H1 (cell line): ENCODE measurements around the gene DLK1. TPM values are rescaled to one million over a fixed set of nuclear protein-coding genes. Genes with fewer than 3 reads are reported as not detected.

Source experiments
- CTCF ChIA-PET: fragments of 300-600 bp; sonication (Branson Sonifier 250); formaldehyde crosslinking; loops from one replicate; lab custom pipeline; 2021; ENCODE audit not compliant: partially characterized antibody; lab: Charles Lee
- POLR2A ChIA-PET: fragments of 300-600 bp; sonication (Branson Sonifier 250); formaldehyde crosslinking; loops from one replicate; lab custom pipeline; 2021; ENCODE audit warnings: inconsistent platforms; ENCODE audit not compliant: partially characterized antibody; lab: Charles Lee
- DNase-seq, 2 experiments: peaks; one replicate each; pipeline versions ENCODE4 v3.0.0 to v3.0.0-alpha.2; 2010 to 2022; ENCODE audit warnings: low spot score in 2 of 2, low read depth in 1 of 2, mixed read lengths in 1 of 2
- FAIRE-seq: peaks from 2 replicates; lab custom pipeline; 2011; peaks lifted over from hg19 to GRCh38; lab: Jason Lieb, UNC
- H2AFZ ChIP-seq: 2 replicates; pipeline ENCODE4 v1.8.1; 2012; ENCODE audit warnings: low read length, inconsistent platforms
- H2AK5ac ChIP-seq: 2 replicates; pipeline ENCODE4 v1.6.1; 2013; ENCODE audit warnings: low read depth, low read length
- H2BK120ac ChIP-seq: replicated peaks from 2 replicates; pipeline ENCODE3; 2013; ENCODE audit warnings: low read depth, low read length, inconsistent platforms
- H2BK12ac ChIP-seq: 2 replicates; pipeline ENCODE4 v1.6.1; 2013; ENCODE audit warnings: low read depth, low read length
- H2BK15ac ChIP-seq: 2 replicates; pipeline ENCODE4 v1.6.1; 2013; ENCODE audit warnings: low read length
- H2BK20ac ChIP-seq: 2 replicates; pipeline ENCODE4 v1.6.1; 2013; ENCODE audit warnings: low read length
- H2BK5ac ChIP-seq: 2 replicates; pipeline ENCODE4 v1.6.1; 2013; ENCODE audit warnings: low read depth, low read length
- H3K14ac ChIP-seq: 2 replicates; pipeline ENCODE4 v1.6.1; 2013; ENCODE audit warnings: inconsistent platforms; ENCODE audit not compliant: insufficient read length
- H3K18ac ChIP-seq: 2 replicates; pipeline ENCODE4 v1.6.1; 2013; ENCODE audit warnings: low read length; ENCODE audit errors: extremely low read depth
- H3K23ac ChIP-seq: 2 replicates; pipeline ENCODE4 v1.6.1; 2013; ENCODE audit warnings: inconsistent platforms; ENCODE audit not compliant: insufficient read length
- H3K23me2 ChIP-seq: 2 replicates; pipeline ENCODE4 v1.6.1; 2013; ENCODE audit warnings: low read depth, low read length
- H3K27ac ChIP-seq: 2 replicates; pipeline ENCODE4 v1.6.1; 2011; ENCODE audit warnings: low read depth, low read length, inconsistent platforms
- H3K27me3 ChIP-seq, 4 experiments: replicated peaks in 1 of 4; 1 replicate in 1 of 4; 2 replicates in 3 of 4; pipeline versions ENCODE4 v1.6.1 to v1.8.1; 2011 to 2013; ENCODE audit warnings: low read length in 3 of 4, mild to moderate bottlenecking in 3 of 4, inconsistent platforms in 2 of 4, mixed read lengths in 2 of 4, moderate library complexity in 1 of 4; ENCODE audit not compliant: control insufficient read depth in 3 of 4, insufficient read depth in 3 of 4; ENCODE audit errors: extremely low read depth in 1 of 4
- H3K36me3 ChIP-seq, 4 experiments: 2 replicates each; pipeline versions ENCODE4 v1.6.1 to v1.8.1; 2011 to 2013; ENCODE audit warnings: mild to moderate bottlenecking in 4 of 4, low read length in 3 of 4, moderate library complexity in 2 of 4, control low read depth in 1 of 4, inconsistent platforms in 1 of 4; ENCODE audit not compliant: insufficient read depth in 4 of 4, control insufficient read depth in 2 of 4
- H3K4ac ChIP-seq: replicated peaks from 2 replicates; pipeline ENCODE3; 2013; ENCODE audit warnings: low read length, low read depth, mixed read lengths, inconsistent platforms; ENCODE audit not compliant: insufficient read length
- H3K4me1 ChIP-seq, 4 experiments: replicated peaks in 1 of 4; 1 replicate in 1 of 4; 2 replicates in 3 of 4; pipeline versions ENCODE4 v1.6.1 to v1.8.1; 2011 to 2013; ENCODE audit warnings: low read length in 3 of 4, inconsistent platforms in 2 of 4, mixed read lengths in 1 of 4; ENCODE audit not compliant: insufficient read depth in 4 of 4, control insufficient read depth in 3 of 4
- H3K4me2 ChIP-seq, 2 experiments: 2 replicates each; pipeline versions ENCODE4 v1.6.1 to v1.8.1; 2011 to 2013; ENCODE audit warnings: low read depth in 2 of 2, low read length in 2 of 2, control low read depth in 1 of 2, inconsistent platforms in 1 of 2, mild to moderate bottlenecking in 1 of 2; ENCODE audit not compliant: insufficient read depth in 1 of 2
- H3K4me3 ChIP-seq, 4 experiments: fragments of 200-600, 300-600 bp in 1 of 4; sonication (generic), shearing (Covaris generic), sonication (Bioruptor Twin) in 1 of 4; 2 replicates each; pipeline versions ENCODE4 v1.5.1 to v1.8.1; 2011 to 2016; ENCODE audit warnings: low read length in 4 of 4, low read depth in 3 of 4, control low read depth in 2 of 4, inconsistent platforms in 2 of 4, mild to moderate bottlenecking in 2 of 4, mixed read lengths in 1 of 4, moderate library complexity in 1 of 4; ENCODE audit not compliant: insufficient read depth in 2 of 4; ENCODE audit errors: extremely low read depth in 1 of 4
- H3K56ac ChIP-seq: replicated peaks from 2 replicates; pipeline ENCODE3; 2013; ENCODE audit warnings: low read depth, mild to moderate bottlenecking, mixed read lengths, low read length, inconsistent platforms; ENCODE audit not compliant: insufficient read length
- H3K79me1 ChIP-seq: 2 replicates; pipeline ENCODE4 v1.6.1; 2013; ENCODE audit warnings: low read depth, low read length, control low read depth
- H3K79me2 ChIP-seq, 2 experiments: 2 replicates each; pipeline versions ENCODE4 v1.6.1 to v1.8.1; 2012 to 2013; ENCODE audit warnings: low read length in 2 of 2, mild to moderate bottlenecking in 2 of 2, inconsistent platforms in 1 of 2; ENCODE audit not compliant: insufficient read depth in 2 of 2, control insufficient read depth in 1 of 2
- H3K9ac ChIP-seq, 4 experiments: replicated peaks in 1 of 4; 1 replicate in 1 of 4; 2 replicates in 3 of 4; pipeline versions ENCODE4 v1.6.1 to v1.8.1; 2011 to 2013; ENCODE audit warnings: low read depth in 3 of 4, low read length in 3 of 4, control low read depth in 2 of 4, mild to moderate bottlenecking in 2 of 4, moderate library complexity in 2 of 4, inconsistent platforms in 1 of 4; ENCODE audit errors: extremely low read depth in 1 of 4
- H3K9me3 ChIP-seq, 2 experiments: 2 replicates each; pipeline versions ENCODE4 v1.6.1 to v1.8.1; 2012 to 2013; ENCODE audit warnings: mild to moderate bottlenecking in 2 of 2, moderate library complexity in 2 of 2, control low read depth in 1 of 2, inconsistent platforms in 1 of 2, low read depth in 1 of 2, low read length in 1 of 2, mixed read lengths in 1 of 2; ENCODE audit not compliant: insufficient read depth in 2 of 2
- H4K20me1 ChIP-seq, 2 experiments: replicated peaks in 1 of 2; 2 replicates each; pipeline versions ENCODE3 to v1.8.1; 2011 to 2013; ENCODE audit warnings: inconsistent platforms in 2 of 2, low read length in 2 of 2, mild to moderate bottlenecking in 1 of 2; ENCODE audit not compliant: insufficient read depth in 2 of 2, control insufficient read depth in 1 of 2
- H4K5ac ChIP-seq: 2 replicates; pipeline ENCODE4 v1.6.1; 2013; ENCODE audit warnings: low read length, low read depth, mixed read lengths, inconsistent platforms; ENCODE audit not compliant: insufficient read length
- H4K8ac ChIP-seq: 2 replicates; pipeline ENCODE4 v1.8.0; 2013; ENCODE audit warnings: mild to moderate bottlenecking, moderate library complexity, low read length, inconsistent platforms; ENCODE audit not compliant: insufficient read depth; ENCODE audit errors: extremely low read depth
- H4K91ac ChIP-seq: replicated peaks from 2 replicates; pipeline ENCODE3; 2013; ENCODE audit warnings: low read length, mixed read lengths, inconsistent platforms; ENCODE audit not compliant: insufficient read length
- BCL11A ChIP-seq, 2 experiments: IDR thresholded peaks; one replicate each; pipeline ENCODE4 v1.6.1; 2011; ENCODE audit warnings: low read depth in 2 of 2, low read length in 2 of 2, mild to moderate bottlenecking in 2 of 2
- CBX8 ChIP-seq: fragments of 300-800, 300-1000 bp; sonication (generic); IDR thresholded peaks from 2 replicates; pipeline ENCODE4 v1.7.1; 2016; ENCODE audit warnings: low read depth, low read length, borderline replicate concordance
- EP300 ChIP-seq, 2 experiments: IDR thresholded peaks; 1 replicate in 1 of 2; 2 replicates in 1 of 2; pipeline ENCODE4 v1.6.1; 2011 to 2012; ENCODE audit warnings: low read depth in 2 of 2, low read length in 2 of 2, mild to moderate bottlenecking in 2 of 2, borderline replicate concordance in 1 of 2, inconsistent platforms in 1 of 2, moderate library complexity in 1 of 2
- SAP30 ChIP-seq: fragments of 300-600 bp; sonication (generic); IDR thresholded peaks from 2 replicates; pipeline ENCODE4 v1.7.1; 2012; ENCODE audit warnings: low read length, moderate library complexity, mild to moderate bottlenecking, inconsistent platforms; ENCODE audit not compliant: insufficient read depth, insufficient replicate concordance
- TBP ChIP-seq: IDR thresholded peaks from 2 replicates; pipeline ENCODE4 v1.6.1; 2011; ENCODE audit warnings: low read depth, low read length, improper control_type of control experiment
- WGBS, 2 experiments: shearing (Covaris generic) in 1 of 2; methylation state at CpG; one replicate each; pipeline versions ENCODE4 v1.1.6 to v1.1.7; 2013 to 2015; ENCODE audit warnings: low lambda C conversion rate in 2 of 2, mixed read lengths in 2 of 2, inconsistent platforms in 1 of 2, low coverage in 1 of 2, missing lambda C conversion rate in 1 of 2; ENCODE audit not compliant: insufficient replicate concordance in 2 of 2, insufficient coverage in 1 of 2, insufficient read length in 1 of 2; ENCODE audit errors: extremely low coverage in 1 of 2, missing lambda C conversion rate in 1 of 2; 5-methylcytosine and 5-hydroxymethylcytosine counted together
- polyA plus RNA-seq, 7 experiments: library from polyadenylated mRNA; depleted of rRNA in 3 of 7; stranded (reverse) in 5 of 7; unstranded in 2 of 7; fragments of >200 nt in 5 of 7; fragments of 200-250 nt in 2 of 7; gene quantifications; 1 replicate in 5 of 7; 2 replicates in 1 of 7; 4 replicates in 1 of 7; pipeline versions ENCODE4 v1.2.1 to v1.2.3, GENCODE V29; 2011 to 2013; ENCODE audit warnings: missing spikeins in 2 of 7, mixed read lengths in 2 of 7
- total RNA-seq: library from RNA; stranded (reverse); fragmentation: NEBNext Ultra II Directional; extraction: Animal tissue kit (Norgen Biotek cat#: 25700); gene quantifications from 2 replicates; pipeline ENCODE4 v1.2.1, GENCODE V29; 2021

Gene DLK1
- total and polyA plus RNA-seq, 2 of the 8 experiments (the other 6 are each of a cell fraction or from before 2014, with no cell fraction given) = 1.3 to 2.4 TPM

DNA sequence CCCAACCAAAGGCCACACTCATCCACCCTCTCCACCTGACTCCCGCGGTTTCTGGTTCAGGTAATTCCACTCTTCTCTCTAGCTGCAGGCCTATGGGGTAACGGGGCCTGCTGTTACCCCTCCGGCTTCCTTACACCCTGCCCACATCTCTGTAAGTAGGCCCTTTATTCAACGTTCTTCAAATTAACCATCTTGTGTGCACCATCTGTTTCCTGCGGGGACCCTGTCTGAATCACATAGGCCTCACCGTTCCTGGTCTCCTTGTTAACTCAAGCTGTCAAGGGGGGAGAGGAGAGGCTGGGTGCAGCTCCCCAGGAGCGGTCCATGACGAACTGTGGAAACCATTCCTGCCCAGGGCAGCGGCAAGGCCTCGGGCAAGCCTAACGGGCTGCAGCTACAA, 9.3 kb upstream of the DLK1 start:
- Histone ChIP-seq H3K18ac (no peak overlapping the region), H2BK20ac (no peak overlapping the region), H2BK12ac (no peak overlapping the region), H3K79me2 (no peaks in the 10 kb centered on the region), H3K23ac (no peak overlapping the region), H4K91ac (no peak overlapping the region), H3K27ac (no peak overlapping the region), H2AFZ (no peak overlapping the region), H2BK5ac (no peak overlapping the region), H3K56ac (no peak overlapping the region), H4K5ac (no peak overlapping the region), H3K23me2 (peaks cover 3% of the 10 kb centered on the region; the same call in 1 of the 2 replicates), H3K4me3 (no peak overlapping the region), H3K4ac (no peak overlapping the region), H2BK120ac (no peak overlapping the region), H3K4me2 (no peak overlapping the region), H3K27me3 (peaks cover 0 to 2% (median 2%) of the 10 kb centered on the region in 4 experiments; a peak in 3 of 7 replicates), H3K9ac (no peak overlapping the region), H3K9me3 (no peaks in the 10 kb centered on the region), H3K14ac (no peak overlapping the region), H2AK5ac (0 out of 2 replicates have a peak overlapping the region, but pooled peaks have one; percentile 24), H4K8ac (no peak overlapping the region), H3K4me1 (peaks cover 0 to 7% (median 1%) of the 10 kb centered on the region in 4 experiments; a peak in 3 of 7 replicates), H3K79me1 (no peaks in the 10 kb centered on the region), H2BK15ac (no peak overlapping the region), H3K36me3 (no peaks in the 10 kb centered on the region), H4K20me1 (no peaks in the 10 kb centered on the region)
- no peak for DNase-seq
- ChIA-PET CTCF (interaction anchor here (0.8 to 1.7 kb wide), 2 partner anchors 12 to 183 kb away, joined by 3 to 7 read pairs; no protein-coding TSS in a partner anchor), POLR2A (no interaction called here)
- 94% methylated on average over 10 of the region's 12 CpGs; no CpG with 5 or more reads in 1 of the 2 experiments for WGBS, 2 experiments
- FAIRE-seq = no peak
- TF ChIP-seq BCL11A (IDR thresholded peaks at IDR 0.05; ENCODE audit: low read depth in 2 of 2, low read length in 2 of 2) (no peak), CBX8 (no peak), EP300 (IDR thresholded peaks at IDR 0.05; ENCODE audit: borderline replicate concordance in 1 of 2, low read depth in 2 of 2, low read length in 2 of 2) (no peak), TBP (no peak), SAP30 (no peak)
